ENCODE measurements around the gene FREY1.

DNA sequence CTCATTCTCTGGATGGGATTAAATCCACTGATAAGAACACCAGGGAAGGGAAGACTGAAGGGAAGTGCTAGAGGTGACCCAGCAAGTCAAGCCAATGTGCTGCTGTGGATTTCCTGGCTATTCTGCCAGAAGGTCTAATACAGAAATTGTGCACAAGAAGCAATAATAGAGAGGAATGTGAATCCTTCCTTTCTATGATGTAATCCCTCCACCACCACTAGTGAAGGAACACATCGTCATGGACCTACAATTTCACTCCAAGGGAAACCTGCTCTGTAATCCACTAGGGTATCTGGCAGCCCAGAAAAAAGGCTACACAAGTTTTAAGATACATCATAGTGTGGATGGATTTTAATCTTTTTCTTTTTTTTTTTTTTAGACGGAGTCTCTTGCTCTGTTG, 32.8 kb upstream of the FREY1 start:
- TF ChIP-seq POLR2A (IDR thresholded peaks at IDR 0.05; ENCODE audit: low read length) (no peak), GATA1 (IDR thresholded peaks at IDR 0.05; ENCODE audit: low read depth, low read length) (no peak)

Measured in erythroblast (primary cell).